ENCODE measurements around the gene ATP2A1. TPM values are rescaled to one million over a fixed set of nuclear protein-coding genes. Genes with fewer than 3 reads are reported as not detected.

Gene ATP2A1
- total and polyA plus RNA-seq, 2 of the 13 experiments (the other 11 are each of a cell fraction or from before 2014, with no cell fraction given): 3.2 to 12.5 TPM

DNA sequence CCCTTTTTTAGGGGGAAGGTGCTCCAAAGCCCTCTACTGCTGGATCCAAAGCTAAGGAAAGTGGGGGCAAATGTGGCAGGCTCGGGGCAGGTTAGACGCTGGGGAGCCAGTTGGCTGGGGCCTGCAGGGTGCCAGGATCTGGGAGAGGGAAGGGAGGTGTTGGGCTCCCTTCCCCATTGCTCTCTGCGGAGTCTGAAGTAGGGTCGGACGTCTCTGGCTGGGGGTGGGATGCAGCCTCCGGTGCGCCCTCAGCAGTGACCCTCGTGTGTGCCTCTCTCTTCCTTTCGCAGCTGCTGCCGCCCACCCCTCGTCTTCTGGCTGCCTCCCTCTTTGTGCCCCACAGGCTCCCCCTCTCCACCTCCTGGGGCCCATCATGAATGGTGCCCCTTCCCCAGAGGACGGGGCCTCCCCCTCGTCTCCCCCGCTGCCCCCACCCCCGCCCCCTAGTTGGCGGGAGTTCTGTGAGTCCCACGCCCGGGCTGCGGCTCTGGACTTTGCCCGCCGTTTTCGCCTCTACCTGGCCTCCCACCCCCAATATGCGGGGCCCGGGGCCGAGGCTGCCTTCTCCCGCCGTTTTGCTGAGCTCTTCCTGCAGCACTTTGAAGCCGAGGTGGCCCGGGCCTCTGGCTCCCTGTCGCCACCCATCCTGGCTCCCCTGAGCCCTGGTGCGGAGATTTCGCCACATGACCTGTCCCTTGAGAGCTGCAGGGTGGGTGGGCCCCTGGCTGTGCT, 12.4 kb upstream of the ATP2A1 start (continued):
- TF ChIP-seq, protein P1, sequence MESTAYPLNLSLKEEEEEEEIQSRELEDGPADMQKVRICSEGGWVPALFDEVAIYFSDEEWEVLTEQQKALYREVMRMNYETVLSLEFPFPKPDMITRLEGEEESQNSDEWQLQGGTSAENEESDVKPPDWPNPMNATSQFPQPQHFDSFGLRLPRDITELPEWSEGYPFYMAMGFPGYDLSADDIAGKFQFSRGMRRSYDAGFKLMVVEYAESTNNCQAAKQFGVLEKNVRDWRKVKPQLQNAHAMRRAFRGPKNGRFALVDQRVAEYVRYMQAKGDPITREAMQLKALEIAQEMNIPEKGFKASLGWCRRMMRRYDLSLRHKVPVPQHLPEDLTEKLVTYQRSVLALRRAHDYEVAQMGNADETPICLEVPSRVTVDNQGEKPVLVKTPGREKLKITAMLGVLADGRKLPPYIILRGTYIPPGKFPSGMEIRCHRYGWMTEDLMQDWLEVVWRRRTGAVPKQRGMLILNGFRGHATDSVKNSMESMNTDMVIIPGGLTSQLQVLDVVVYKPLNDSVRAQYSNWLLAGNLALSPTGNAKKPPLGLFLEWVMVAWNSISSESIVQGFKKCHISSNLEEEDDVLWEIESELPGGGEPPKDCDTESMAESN (CRISPR knock-in tag; conservative IDR thresholded peaks at IDR 0.05): 0 out of 2 replicates have a peak, but pooled peaks have one; percentile 61
- TF ChIP-seq, protein P2, sequence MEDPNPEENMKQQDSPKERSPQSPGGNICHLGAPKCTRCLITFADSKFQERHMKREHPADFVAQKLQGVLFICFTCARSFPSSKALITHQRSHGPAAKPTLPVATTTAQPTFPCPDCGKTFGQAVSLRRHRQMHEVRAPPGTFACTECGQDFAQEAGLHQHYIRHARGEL (CRISPR knock-in tag; IDR thresholded peaks at IDR 0.05): no peak
- TF ChIP-seq ZNF24 (IDR thresholded peaks at IDR 0.05) (no peak), ZBTB26 (CRISPR knock-in tag; IDR thresholded peaks at IDR 0.05; ENCODE audit: borderline replicate concordance) (no peak), ZBTB49 (CRISPR knock-in tag; IDR thresholded peaks at IDR 0.05; ENCODE audit: borderline replicate concordance) (no peak), ZEB1 (IDR thresholded peaks at IDR 0.05; ENCODE audit: insufficient replicate concordance, low read depth) (no peak), FOXO4 (CRISPR knock-in tag; conservative IDR thresholded peaks at IDR 0.05) (no peak), HOXA3 (CRISPR knock-in tag; IDR thresholded peaks at IDR 0.05) (peak; percentile 64), KDM5A (IDR thresholded peaks at IDR 0.05; ENCODE audit: borderline replicate concordance, low read length) (no peak), ZIK1 (CRISPR knock-in tag; IDR thresholded peaks at IDR 0.05; ENCODE audit: borderline replicate concordance, low read depth) (peak; percentile 52; the same call in 1 of the 2 replicates)
- TF ChIP-seq, protein P3, sequence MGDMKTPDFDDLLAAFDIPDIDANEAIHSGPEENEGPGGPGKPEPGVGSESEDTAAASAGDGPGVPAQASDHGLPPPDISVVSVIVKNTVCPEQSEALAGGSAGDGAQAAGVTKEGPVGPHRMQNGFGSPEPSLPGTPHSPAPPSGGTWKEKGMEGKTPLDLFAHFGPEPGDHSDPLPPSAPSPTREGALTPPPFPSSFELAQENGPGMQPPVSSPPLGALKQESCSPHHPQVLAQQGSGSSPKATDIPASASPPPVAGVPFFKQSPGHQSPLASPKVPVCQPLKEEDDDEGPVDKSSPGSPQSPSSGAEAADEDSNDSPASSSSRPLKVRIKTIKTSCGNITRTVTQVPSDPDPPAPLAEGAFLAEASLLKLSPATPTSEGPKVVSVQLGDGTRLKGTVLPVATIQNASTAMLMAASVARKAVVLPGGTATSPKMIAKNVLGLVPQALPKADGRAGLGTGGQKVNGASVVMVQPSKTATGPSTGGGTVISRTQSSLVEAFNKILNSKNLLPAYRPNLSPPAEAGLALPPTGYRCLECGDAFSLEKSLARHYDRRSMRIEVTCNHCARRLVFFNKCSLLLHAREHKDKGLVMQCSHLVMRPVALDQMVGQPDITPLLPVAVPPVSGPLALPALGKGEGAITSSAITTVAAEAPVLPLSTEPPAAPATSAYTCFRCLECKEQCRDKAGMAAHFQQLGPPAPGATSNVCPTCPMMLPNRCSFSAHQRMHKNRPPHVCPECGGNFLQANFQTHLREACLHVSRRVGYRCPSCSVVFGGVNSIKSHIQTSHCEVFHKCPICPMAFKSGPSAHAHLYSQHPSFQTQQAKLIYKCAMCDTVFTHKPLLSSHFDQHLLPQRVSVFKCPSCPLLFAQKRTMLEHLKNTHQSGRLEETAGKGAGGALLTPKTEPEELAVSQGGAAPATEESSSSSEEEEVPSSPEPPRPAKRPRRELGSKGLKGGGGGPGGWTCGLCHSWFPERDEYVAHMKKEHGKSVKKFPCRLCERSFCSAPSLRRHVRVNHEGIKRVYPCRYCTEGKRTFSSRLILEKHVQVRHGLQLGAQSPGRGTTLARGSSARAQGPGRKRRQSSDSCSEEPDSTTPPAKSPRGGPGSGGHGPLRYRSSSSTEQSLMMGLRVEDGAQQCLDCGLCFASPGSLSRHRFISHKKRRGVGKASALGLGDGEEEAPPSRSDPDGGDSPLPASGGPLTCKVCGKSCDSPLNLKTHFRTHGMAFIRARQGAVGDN (CRISPR knock-in tag; IDR thresholded peaks at IDR 0.05): peak; percentile 86

Data from HepG2 (cell line).